ENCODE results near the gene APPL2. TPM values are rescaled to one million over a fixed set of nuclear protein-coding genes. Genes with fewer than 3 reads are reported as not detected.
A peak's percentile ranks its signal among the peaks of the same experiment; 100 is the strongest.
"Not testable (repeated sequence)": the region's sequence is repeated elsewhere in the genome, so short reads cannot be mapped to it uniquely, and the experiment has no call there.

The APPL2 gene
- polyA plus RNA-seq, 1 experiment = 59.4 TPM

GRCh38 chr12:105262461-105263184 is 26.6 kb upstream of the APPL2 start:
- CTCF ChIA-PET = interaction anchor here (0.9 to 1.3 kb wide), 2 partner anchors 11 to 27 kb away, joined by 3 to 4 read pairs; partner anchors contain the start of gene APPL2
- Histone ChIP-seq H3K4me3 (ENCODE audit: low read depth, low read length) (no peak overlapping the region), H3K27me3 (ENCODE audit: control insufficient read depth, insufficient read depth, low read length) (no peaks in the 10 kb centered on the region), H3K36me3 (ENCODE audit: control insufficient read depth, insufficient read depth, low read length) (no peaks in the 10 kb centered on the region)
- DNase-seq (ENCODE audit: low read depth) = no peak
- POLR2A ChIA-PET = interaction anchor here (0.6 kb wide), 1 partner anchor 816 kb away, joined by 4 read pairs; no protein-coding TSS in a partner anchor
- TF ChIP-seq, protein P1, sequence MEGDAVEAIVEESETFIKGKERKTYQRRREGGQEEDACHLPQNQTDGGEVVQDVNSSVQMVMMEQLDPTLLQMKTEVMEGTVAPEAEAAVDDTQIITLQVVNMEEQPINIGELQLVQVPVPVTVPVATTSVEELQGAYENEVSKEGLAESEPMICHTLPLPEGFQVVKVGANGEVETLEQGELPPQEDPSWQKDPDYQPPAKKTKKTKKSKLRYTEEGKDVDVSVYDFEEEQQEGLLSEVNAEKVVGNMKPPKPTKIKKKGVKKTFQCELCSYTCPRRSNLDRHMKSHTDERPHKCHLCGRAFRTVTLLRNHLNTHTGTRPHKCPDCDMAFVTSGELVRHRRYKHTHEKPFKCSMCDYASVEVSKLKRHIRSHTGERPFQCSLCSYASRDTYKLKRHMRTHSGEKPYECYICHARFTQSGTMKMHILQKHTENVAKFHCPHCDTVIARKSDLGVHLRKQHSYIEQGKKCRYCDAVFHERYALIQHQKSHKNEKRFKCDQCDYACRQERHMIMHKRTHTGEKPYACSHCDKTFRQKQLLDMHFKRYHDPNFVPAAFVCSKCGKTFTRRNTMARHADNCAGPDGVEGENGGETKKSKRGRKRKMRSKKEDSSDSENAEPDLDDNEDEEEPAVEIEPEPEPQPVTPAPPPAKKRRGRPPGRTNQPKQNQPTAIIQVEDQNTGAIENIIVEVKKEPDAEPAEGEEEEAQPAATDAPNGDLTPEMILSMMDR (IDR thresholded peaks at IDR 0.05; ENCODE audit: insufficient read depth, low read depth, low read length) = 0 out of 2 replicates have a peak, but pooled peaks have one; percentile 12

DNA sequence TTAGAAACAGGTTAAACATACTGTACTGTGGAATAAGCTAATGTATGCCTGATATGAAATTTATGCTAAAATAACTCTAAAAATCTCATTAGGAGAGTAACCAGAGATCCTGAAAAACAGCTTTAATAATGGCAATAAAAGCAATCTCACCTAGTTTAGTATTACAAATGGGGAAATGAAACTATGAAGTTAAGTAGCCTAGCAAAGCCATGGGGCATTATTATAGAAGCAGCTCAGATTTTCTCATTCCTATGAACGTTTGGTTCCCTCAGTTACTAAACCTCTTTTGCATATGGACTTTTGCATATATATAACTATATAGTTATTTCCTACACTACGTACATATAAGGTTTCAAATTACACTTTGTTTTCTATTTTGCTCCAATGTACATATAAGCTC is 25.0 kb upstream of the APPL2 start:
- TF ChIP-seq, protein P1 (IDR thresholded peaks at IDR 0.05; ENCODE audit: insufficient read depth, low read depth, low read length) = no peak
- DNase-seq (ENCODE audit: low read depth) = no peak
- POLR2A ChIA-PET = no interaction called here
- Histone ChIP-seq H3K36me3 (ENCODE audit: control insufficient read depth, insufficient read depth, low read length) (no peaks in the 10 kb centered on the region), H3K27me3 (ENCODE audit: control insufficient read depth, insufficient read depth, low read length) (no peaks in the 10 kb centered on the region), H3K4me3 (ENCODE audit: low read depth, low read length) (no peak overlapping the region)
- CTCF ChIA-PET = interaction anchor here (1.3 kb wide), 1 partner anchor 28 kb away, joined by 4 read pairs; no protein-coding TSS in a partner anchor

- Histone ChIP-seq H3K36me3 (ENCODE audit: control insufficient read depth, insufficient read depth, low read length) (no peaks in the 10 kb centered on the region), H3K4me3 (ENCODE audit: low read depth, low read length) (no peak overlapping the region), H3K27me3 (ENCODE audit: control insufficient read depth, insufficient read depth, low read length) (no peaks in the 10 kb centered on the region)
- TF ChIP-seq, protein P1 (IDR thresholded peaks at IDR 0.05; ENCODE audit: insufficient read depth, low read depth, low read length) = no peak
- CTCF ChIA-PET = interaction anchor here (0.6 kb wide), 1 partner anchor 107 kb away, joined by 3 read pairs; no protein-coding TSS in a partner anchor
- POLR2A ChIA-PET = no interaction called here
- DNase-seq (ENCODE audit: low read depth) = no peak
Measured at GRCh38 chr12:105259226-105259625, 23.3 kb upstream of the APPL2 start.

DNA sequence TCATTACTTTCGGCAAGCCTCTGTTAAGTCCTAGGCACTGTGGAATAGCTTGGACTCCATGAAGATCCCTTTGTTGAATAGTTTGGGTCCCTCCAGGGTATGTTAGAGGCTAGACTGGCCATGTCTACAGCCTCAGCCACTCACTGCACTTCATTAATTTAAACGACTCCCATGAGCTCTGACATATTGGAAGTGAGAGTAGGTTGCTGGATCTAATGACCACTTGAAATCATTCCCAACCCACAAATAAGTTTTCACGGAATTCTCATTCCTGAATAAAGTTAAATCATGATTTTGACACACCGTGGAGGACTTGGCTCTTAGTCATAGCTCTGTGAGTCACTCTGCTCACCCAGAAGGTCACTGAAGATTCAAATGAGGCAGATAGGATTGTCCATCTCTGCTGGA is 21.4 kb upstream of the APPL2 start:
- ChIA-PET POLR2A (no interaction called here), CTCF (no interaction called here)

DNA sequence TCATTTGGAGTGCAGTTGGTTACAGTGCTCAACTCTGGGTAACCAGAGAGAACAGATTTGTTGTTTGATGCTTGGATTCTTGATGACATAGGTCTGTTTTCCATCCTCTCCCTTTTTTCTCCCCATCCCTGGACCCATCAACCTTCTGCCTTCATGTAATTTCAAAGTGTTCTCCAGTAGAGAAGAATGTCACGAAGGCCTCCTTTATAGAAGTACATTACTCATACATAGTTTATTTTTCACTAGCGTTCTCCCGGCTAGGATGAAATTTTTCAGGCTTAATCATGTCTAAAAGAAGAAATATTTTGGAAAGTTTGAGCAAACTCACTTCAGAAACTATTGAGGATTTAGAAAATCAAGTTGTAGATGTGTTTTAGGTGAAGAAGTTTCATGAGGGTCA is 20.9 kb upstream of the APPL2 start:
- TF ChIP-seq, protein P1 (IDR thresholded peaks at IDR 0.05; ENCODE audit: insufficient read depth, low read depth, low read length) = no peak
- CTCF ChIA-PET = interaction anchor here (1.1 kb wide), 1 partner anchor 24 kb away, joined by 3 read pairs; no protein-coding TSS in a partner anchor
- H3K27me3 ChIP-seq (ENCODE audit: control insufficient read depth, insufficient read depth, low read length) = no peaks in the 10 kb centered on the region
- no peak overlapping the region for H3K4me3 ChIP-seq (ENCODE audit: low read depth, low read length)
- POLR2A ChIA-PET = no interaction called here
- H3K36me3 ChIP-seq (ENCODE audit: control insufficient read depth, insufficient read depth, low read length) = no peaks in the 10 kb centered on the region
- DNase-seq (ENCODE audit: low read depth) = peak; percentile 92

More for the DNA sequence above, 21.4 kb upstream of the APPL2 start:
- no peak overlapping the region for H3K4me3 ChIP-seq (ENCODE audit: low read depth, low read length)
- TF ChIP-seq, protein P1 (IDR thresholded peaks at IDR 0.05; ENCODE audit: insufficient read depth, low read depth, low read length) = no peak
- no peaks in the 10 kb centered on the region for H3K36me3 ChIP-seq (ENCODE audit: control insufficient read depth, insufficient read depth, low read length)
- H3K27me3 ChIP-seq (ENCODE audit: control insufficient read depth, insufficient read depth, low read length) = no peaks in the 10 kb centered on the region
- DNase-seq (ENCODE audit: low read depth) = peak; percentile 86

- H3K27me3 ChIP-seq (ENCODE audit: control insufficient read depth, insufficient read depth, low read length); DNase-seq (ENCODE audit: low read depth); POLR2A ChIA-PET; H3K36me3 ChIP-seq (ENCODE audit: control insufficient read depth, insufficient read depth, low read length); H3K4me3 ChIP-seq (ENCODE audit: low read depth, low read length): not testable (repeated sequence)
- CTCF ChIA-PET = interaction anchor here (0.6 to 1.1 kb wide), 4 partner anchors 21 to 551 kb away, joined by 3 to 5 read pairs (median 4); no protein-coding TSS in a partner anchor
Measured at GRCh38 chr12:105256431-105256830, 20.5 kb upstream of the APPL2 start.
